Keratinocyte (primary cell): Measurements from ENCODE around the gene HINFP. TPM values are rescaled to one million over a fixed set of nuclear protein-coding genes. Genes with fewer than 3 reads are reported as not detected.

Experiments
- DNase-seq: peaks from one replicate; pipeline ENCODE4 v3.0.0-alpha.2; 2011; ENCODE audit warnings: low read depth, missing footprints, low spot score
- FAIRE-seq: peaks from 2 replicates; lab custom pipeline; 2011; peaks lifted over from hg19 to GRCh38; lab: Jason Lieb, UNC
- H2AFZ ChIP-seq: 2 replicates; pipeline ENCODE4 v1.6.0; 2012; ENCODE audit warnings: low read length, control low read depth, inconsistent platforms; ENCODE audit not compliant: control insufficient read depth
- H3K27ac ChIP-seq: 2 replicates; pipeline ENCODE4 v1.5.1; 2011; ENCODE audit warnings: low read length; ENCODE audit not compliant: control insufficient read depth, insufficient read depth
- H3K27me3 ChIP-seq: 3 replicates; pipeline ENCODE4 v1.6.0; 2011; ENCODE audit warnings: low read length; ENCODE audit not compliant: control insufficient read depth, insufficient read depth; ENCODE audit errors: extremely low read depth
- H3K36me3 ChIP-seq, 2 experiments: 2 replicates in 1 of 2; 3 replicates in 1 of 2; pipeline ENCODE4 v1.5.1; 2011; ENCODE audit warnings: low read length in 2 of 2, mild to moderate bottlenecking in 1 of 2; ENCODE audit not compliant: control insufficient read depth in 2 of 2, insufficient read depth in 2 of 2; ENCODE audit errors: extremely low read depth in 1 of 2
- H3K4me1 ChIP-seq: 3 replicates; pipeline ENCODE4 v1.5.1; 2011; ENCODE audit warnings: low read length; ENCODE audit not compliant: control insufficient read depth, insufficient read depth; ENCODE audit errors: extremely low read depth
- H3K4me2 ChIP-seq: 3 replicates; pipeline ENCODE4 v1.6.0; 2011; ENCODE audit warnings: low read depth, low read length; ENCODE audit not compliant: control insufficient read depth, insufficient read depth; ENCODE audit errors: extremely low read depth
- H3K4me3 ChIP-seq, 3 experiments: fragments of 200-600 bp in 1 of 3; sonication (generic) in 1 of 3; 2 replicates in 2 of 3; 3 replicates in 1 of 3; pipeline ENCODE4 v1.5.1; 2011 to 2016; ENCODE audit warnings: low read length in 3 of 3, mild to moderate bottlenecking in 3 of 3, control low read depth in 2 of 3, inconsistent platforms in 1 of 3, low read depth in 1 of 3, mixed read lengths in 1 of 3, mixed run types in 1 of 3, moderate library complexity in 1 of 3; ENCODE audit not compliant: control insufficient read depth in 2 of 3, insufficient read depth in 2 of 3; ENCODE audit errors: extremely low read depth in 1 of 3
- H3K79me2 ChIP-seq: 2 replicates; pipeline ENCODE4 v1.6.0; 2012; ENCODE audit warnings: low read length; ENCODE audit not compliant: control insufficient read depth, insufficient read depth
- H3K9ac ChIP-seq: 3 replicates; pipeline ENCODE4 v1.6.0; 2011; ENCODE audit warnings: low read length; ENCODE audit not compliant: control insufficient read depth, insufficient read depth; ENCODE audit errors: extremely low read depth
- H3K9me1 ChIP-seq: 3 replicates; pipeline ENCODE4 v1.6.0; 2011; ENCODE audit warnings: low read length; ENCODE audit not compliant: control insufficient read depth, insufficient read depth; ENCODE audit errors: extremely low read depth
- H3K9me3 ChIP-seq: 2 replicates; pipeline ENCODE4 v1.5.1; 2012; ENCODE audit warnings: low read depth, low read length; ENCODE audit not compliant: control insufficient read depth
- H4K20me1 ChIP-seq: 3 replicates; pipeline ENCODE4 v1.6.0; 2011; ENCODE audit warnings: low read length; ENCODE audit not compliant: control insufficient read depth, insufficient read depth; ENCODE audit errors: extremely low read depth
- EZH2 ChIP-seq: IDR thresholded peaks from one replicate; pipeline ENCODE4 v1.6.1; 2012; ENCODE audit warnings: inconsistent platforms, mild to moderate bottlenecking, low read length, moderate library complexity
- dilution Hi-C: fragments of 300-500 bp; cut with MboI; formaldehyde crosslinking; loops from one replicate; pipeline ENCODE4 v1.7.0; 2020; ENCODE audit warnings: low sequenced_read_pairs; ENCODE audit not compliant: extremely low pct_ligation_motif_present
- polyA plus RNA-seq, 5 experiments: library from polyadenylated mRNA; depleted of rRNA in 3 of 5; stranded (reverse) in 3 of 5; stranded (forward) in 1 of 5; unstranded in 1 of 5; fragments of >200 nt; gene quantifications; 1 replicate in 1 of 5; 2 replicates in 3 of 5; 3 replicates in 1 of 5; pipeline versions ENCODE4 v1.2.1 to v1.2.3, GENCODE V29; 2011 to 2012; ENCODE audit warnings: missing spikeins in 2 of 5, low read depth in 1 of 5, low replicate concordance in 1 of 5
- TF ChIP-seq, protein P1 (sequence below), 3 experiments: IDR thresholded peaks in 1 of 3; conservative IDR thresholded peaks in 1 of 3; optimal IDR thresholded peaks in 1 of 3; 2 replicates in 2 of 3; 3 replicates in 1 of 3; pipeline versions ENCODE3 to v1.5.1; 2011; ENCODE audit warnings: low read length in 3 of 3, mild to moderate bottlenecking in 3 of 3, moderate library complexity in 2 of 3, control low read depth in 1 of 3, inconsistent platforms in 1 of 3; ENCODE audit not compliant: insufficient read depth in 2 of 3; ENCODE audit errors: extremely low read depth in 1 of 3

Gene HINFP
- polyA plus RNA-seq, 1 donor (not counting 4 experiments of a cell fraction or from before 2014, with no cell fraction given): 15.6 TPM

DNA sequence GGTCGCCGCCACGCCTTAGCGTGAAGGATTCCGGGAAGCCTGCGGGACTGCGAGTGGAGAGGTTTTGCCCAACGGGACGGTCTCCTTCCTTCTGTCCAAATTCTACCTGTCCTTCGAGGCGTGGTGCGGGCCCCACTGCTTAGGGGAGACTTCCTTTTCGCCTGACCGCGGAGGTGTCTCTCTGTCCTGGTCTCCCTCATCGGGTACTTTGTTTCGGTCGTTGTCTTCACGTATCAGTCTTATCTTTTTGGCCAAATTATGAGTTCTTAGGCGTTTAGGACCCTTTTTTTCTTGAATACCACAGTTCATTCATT is 388 bp downstream of the HINFP start:
- Histone ChIP-seq H3K36me3 (peaks cover 4 to 5% of the 10 kb centered on the region in 2 experiments), H3K4me1 (peaks cover 22% of the 10 kb centered on the region), H3K79me2 (peaks cover 23% of the 10 kb centered on the region), H4K20me1 (no peaks in the 10 kb centered on the region), H2AFZ (peak overlapping the region; percentile 95), H3K4me3 (peak overlapping the region; percentile 83 to 89 (median 85)), H3K27ac (peak overlapping the region; percentile 64), H3K9me1 (no peaks in the 10 kb centered on the region), H3K9ac (peak overlapping the region; percentile 91), H3K27me3 (no peaks in the 10 kb centered on the region), H3K9me3 (no peaks in the 10 kb centered on the region), H3K4me2 (peak overlapping the region; percentile 95)
- no peak for FAIRE-seq
- dilution Hi-C loops: no loop called here
- TF ChIP-seq, protein P1, sequence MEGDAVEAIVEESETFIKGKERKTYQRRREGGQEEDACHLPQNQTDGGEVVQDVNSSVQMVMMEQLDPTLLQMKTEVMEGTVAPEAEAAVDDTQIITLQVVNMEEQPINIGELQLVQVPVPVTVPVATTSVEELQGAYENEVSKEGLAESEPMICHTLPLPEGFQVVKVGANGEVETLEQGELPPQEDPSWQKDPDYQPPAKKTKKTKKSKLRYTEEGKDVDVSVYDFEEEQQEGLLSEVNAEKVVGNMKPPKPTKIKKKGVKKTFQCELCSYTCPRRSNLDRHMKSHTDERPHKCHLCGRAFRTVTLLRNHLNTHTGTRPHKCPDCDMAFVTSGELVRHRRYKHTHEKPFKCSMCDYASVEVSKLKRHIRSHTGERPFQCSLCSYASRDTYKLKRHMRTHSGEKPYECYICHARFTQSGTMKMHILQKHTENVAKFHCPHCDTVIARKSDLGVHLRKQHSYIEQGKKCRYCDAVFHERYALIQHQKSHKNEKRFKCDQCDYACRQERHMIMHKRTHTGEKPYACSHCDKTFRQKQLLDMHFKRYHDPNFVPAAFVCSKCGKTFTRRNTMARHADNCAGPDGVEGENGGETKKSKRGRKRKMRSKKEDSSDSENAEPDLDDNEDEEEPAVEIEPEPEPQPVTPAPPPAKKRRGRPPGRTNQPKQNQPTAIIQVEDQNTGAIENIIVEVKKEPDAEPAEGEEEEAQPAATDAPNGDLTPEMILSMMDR (optimal IDR thresholded peaks at IDR 0.05 in 1 of 3, IDR thresholded peaks at IDR 0.05 in 1 of 3, conservative IDR thresholded peaks at IDR 0.05 in 1 of 3; ENCODE audit: extremely low read depth in 1 of 3, insufficient read depth in 2 of 3, low read length in 3 of 3): no peak
- no peak for TF ChIP-seq EZH2
- no peak for DNase-seq

DNA sequence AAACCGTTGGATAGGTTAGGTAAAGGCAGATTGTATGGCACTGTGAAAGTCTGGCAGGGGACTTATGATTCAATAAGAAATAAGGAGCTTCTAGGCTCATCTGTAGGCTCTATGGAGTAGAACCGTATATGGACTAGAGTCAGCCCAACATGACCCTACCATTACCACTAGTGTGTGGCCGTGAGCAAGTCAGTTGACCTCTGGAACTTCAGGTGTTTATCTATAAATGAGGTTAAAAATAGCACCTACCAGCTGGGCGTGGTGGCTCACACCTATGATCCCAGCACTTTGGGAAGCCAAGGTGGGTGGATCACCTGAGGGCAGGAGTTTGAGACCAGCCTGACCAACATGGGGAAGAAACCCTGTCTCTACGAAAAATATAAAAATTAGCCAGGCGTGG is 4.4 kb downstream of the HINFP start:
- TF ChIP-seq, protein P1 (optimal IDR thresholded peaks at IDR 0.05 in 1 of 3, IDR thresholded peaks at IDR 0.05 in 1 of 3, conservative IDR thresholded peaks at IDR 0.05 in 1 of 3; ENCODE audit: extremely low read depth in 1 of 3, insufficient read depth in 2 of 3, low read length in 3 of 3): no peak
- TF ChIP-seq EZH2: no peak
- Histone ChIP-seq H3K4me3 (no peak overlapping the region), H3K9ac (no peak overlapping the region), H2AFZ (no peak overlapping the region), H3K9me3 (no peaks in the 10 kb centered on the region), H3K4me1 (peaks cover 17% of the 10 kb centered on the region), H4K20me1 (no peaks in the 10 kb centered on the region), H3K79me2 (peaks cover 24% of the 10 kb centered on the region), H3K27ac (no peak overlapping the region), H3K9me1 (no peaks in the 10 kb centered on the region), H3K27me3 (no peaks in the 10 kb centered on the region), H3K36me3 (peaks cover 8 to 12% of the 10 kb centered on the region in 2 experiments), H3K4me2 (no peak overlapping the region)
- no peak for FAIRE-seq
- no peak for DNase-seq
- dilution Hi-C loops: no loop called here
